DMS79 (cell line): ENCODE results near the gene GRPEL2.
A peak's percentile ranks its signal among the peaks of the same experiment; 100 is the strongest.

Experiments used
- DNase-seq: peaks from one replicate; lab custom pipeline; 2025; lab: John Stamatoyannopoulos, UW

GRPEL2 gene

DNA sequence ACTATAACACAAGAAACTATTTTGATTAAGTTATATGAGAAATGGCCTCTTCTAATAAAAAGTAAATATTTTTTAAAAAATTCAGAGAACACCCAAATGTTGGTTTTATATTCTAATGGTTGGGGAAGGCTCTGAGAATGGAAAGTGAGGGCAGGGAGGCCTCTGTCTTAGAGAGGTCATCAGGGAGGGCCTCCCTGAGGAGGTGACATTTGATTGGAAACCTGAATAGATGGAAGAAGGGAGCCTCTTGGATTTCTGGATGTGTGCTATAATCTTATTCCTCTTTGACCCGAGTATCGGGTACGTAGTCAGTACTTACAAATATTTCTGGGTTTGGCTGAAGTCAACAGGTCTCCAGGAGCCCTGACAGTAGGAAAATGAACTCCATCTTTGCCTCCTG, 26.1 kb upstream of the GRPEL2 start:
- DNase-seq, result no peak

GRCh38 chr5:149320791-149321330, 24.4 kb upstream of the GRPEL2 start:
- peak; percentile 43 for DNase-seq

DNA sequence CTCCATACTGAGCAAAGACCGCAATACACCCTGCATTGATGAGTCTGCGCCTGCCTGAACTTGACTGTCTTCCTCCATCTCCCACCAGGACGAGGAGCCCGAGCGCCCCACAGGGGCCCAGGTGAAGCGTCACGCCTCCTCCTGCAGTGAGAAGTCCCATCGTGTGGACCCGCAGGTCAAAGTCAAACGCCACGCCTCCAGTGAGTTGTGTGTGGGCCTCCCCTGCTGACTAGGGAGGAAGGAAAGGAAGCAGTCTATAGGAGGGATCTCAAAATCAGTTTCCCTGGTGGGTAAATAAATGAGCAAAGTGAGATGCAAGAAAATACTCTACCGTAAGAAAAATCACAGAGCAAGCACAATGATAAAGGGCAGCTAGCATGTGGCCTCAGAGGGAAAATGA, 22.8 kb upstream of the GRPEL2 start:
- DNase-seq, result no peak

- no peak for DNase-seq
Measured at GRCh38 chr5:149323210-149323609, 22.1 kb upstream of the GRPEL2 start.

GRCh38 chr5:149323621-149324205, 21.6 kb upstream of the GRPEL2 start:
- DNase-seq, result no peak

- no peak for DNase-seq
Measured at GRCh38 chr5:149324641-149325040, 20.7 kb upstream of the GRPEL2 start.

GRCh38 chr5:149325166-149325735, 20.0 kb upstream of the GRPEL2 start:
- peak; percentile 18 for DNase-seq

GRCh38 chr5:149325894-149326293, 19.4 kb upstream of the GRPEL2 start:
- DNase-seq, result no peak

DNA sequence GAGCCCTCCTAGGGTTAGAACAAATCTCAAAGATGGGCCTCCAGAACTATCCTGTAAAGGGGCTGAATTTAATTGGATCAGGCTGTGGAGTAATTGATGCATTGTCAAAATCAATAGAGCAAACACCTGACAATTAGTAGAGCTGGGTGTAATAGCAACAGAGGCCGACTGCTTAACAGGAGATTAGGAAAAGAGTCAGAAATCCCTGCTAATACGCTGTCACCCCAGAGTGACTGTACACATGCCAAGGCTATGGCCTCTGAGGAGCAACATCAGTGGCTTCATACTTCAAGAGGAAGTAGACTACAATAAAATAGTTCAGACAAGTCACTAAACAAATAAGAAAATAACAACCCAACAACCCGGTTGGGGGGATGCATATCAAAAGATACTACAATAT, 18.7 kb upstream of the GRPEL2 start:
- no peak for DNase-seq

- DNase-seq, result no peak
Measured at GRCh38 chr5:149328177-149328576, 17.1 kb upstream of the GRPEL2 start.

DNA sequence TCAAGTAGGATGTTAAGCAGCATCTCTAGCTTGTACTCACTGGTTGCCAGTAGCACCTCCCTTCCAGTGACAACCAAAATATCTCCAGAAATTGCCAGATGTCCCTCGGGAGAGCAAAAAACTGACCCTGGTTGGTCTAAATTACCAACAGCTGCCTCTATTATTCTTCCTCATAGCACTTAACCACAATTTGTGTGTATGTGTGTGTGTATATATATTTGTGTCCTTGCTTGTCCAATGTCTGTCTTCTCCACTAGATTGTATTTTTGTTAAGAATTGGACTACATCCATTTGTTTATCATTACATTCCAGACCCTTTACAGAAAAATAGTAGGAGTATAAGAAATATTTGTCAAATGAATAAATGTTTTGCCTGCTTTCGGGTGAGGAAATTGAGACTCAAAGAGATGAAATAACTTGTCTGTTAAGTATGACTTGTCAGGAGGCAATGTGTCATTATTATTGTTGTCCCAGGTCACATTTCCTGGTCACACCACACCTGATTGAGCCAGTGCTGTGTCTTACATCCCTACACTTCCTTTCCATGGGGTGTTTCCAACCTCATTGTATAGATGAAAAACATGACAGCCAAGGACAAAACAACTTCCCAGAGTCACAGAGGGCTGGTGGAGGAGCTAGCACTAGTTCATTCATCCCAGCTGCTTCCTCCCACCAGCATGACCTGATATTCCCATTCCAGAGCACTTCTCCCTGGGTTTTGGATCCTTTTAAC, 11.4 kb upstream of the GRPEL2 start:
- no peak for DNase-seq

DNA sequence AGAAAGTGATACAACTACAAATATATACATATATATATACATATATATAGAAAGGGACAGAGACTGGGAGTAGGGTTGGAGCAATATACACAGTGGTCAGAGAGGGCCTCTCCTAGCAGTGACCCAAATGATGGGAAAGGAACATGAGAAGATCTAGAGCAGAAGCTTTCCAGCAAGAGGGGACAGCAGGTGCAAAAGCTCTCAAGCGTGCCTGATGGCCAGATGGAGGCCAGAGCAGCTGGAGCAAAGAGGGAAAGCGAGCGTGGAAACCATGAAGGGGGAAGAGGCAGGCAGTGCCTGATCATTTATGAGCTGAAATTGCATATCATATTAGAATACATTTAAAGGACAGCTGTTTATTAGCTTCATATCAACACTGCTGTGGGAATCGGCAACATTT, 7.6 kb upstream of the GRPEL2 start:
- DNase-seq, result peak; percentile 45

GRCh38 chr5:149338364-149338763, 6.9 kb upstream of the GRPEL2 start:
- no peak for DNase-seq

GRCh38 chr5:149340920-149341319, 4.4 kb upstream of the GRPEL2 start:
- no peak for DNase-seq

DNA sequence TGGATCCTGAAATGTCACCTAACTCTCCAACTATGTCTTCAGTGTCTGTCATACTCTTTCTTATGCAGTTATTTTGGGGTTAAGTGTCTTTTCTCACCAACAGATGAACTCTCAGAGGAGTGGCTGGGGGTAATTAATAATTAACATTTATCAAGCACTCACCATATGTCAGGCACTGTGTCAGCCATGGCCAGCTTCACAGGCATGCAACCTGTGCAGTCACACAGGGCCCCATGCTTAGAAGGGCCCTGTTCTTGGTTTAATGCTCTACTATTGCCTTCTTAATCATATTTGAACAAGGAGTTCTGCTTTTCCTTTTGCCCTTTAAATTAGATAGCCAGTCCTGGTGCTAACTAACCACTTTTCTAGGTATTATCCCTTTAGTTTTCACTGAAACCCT, 3.4 kb upstream of the GRPEL2 start:
- DNase-seq, result no peak

DNA sequence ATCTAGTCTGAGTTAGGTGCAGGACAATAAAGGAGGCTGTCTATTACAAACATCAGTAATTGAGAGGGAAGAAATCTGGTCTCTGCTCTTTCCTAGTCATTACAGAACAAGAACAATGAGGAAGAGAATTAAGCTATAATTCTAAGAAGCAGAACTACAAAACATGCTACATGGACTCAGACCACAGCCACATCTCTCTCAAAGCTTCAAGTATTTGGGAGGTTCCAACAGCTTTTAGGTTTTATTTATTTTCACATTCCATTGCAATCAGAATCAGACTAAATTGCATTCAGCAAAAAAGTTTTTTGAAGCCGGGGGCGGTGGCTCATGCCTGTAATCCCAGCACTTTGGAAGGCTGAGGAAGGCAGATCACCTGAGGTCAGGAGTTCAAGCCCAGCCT, 1.1 kb upstream of the GRPEL2 start:
- no peak for DNase-seq

GRCh38 chr5:149345892-149346222, 558 bp downstream of the GRPEL2 start:
- DNase-seq, result no peak

GRCh38 chr5:149348518-149348917, 3.2 kb downstream of the GRPEL2 start:
- no peak for DNase-seq

DNA sequence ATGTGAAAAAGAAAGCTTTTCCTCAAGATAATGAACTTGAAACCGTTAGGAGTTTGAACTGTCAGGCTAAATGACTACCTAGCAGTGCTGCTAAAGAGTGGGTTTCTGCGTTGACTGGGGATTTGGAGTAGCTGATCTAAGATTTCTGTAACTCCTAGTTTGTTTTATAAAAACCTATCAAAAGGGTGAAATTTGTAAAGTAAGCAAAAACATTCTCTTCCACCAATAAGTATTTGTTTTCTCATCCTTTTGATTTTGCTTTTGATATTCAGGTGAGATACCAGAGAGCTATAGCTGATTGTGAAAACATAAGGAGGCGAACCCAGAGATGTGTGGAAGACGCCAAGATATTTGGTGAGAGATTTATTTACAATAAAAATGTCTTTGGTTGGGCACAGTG, 4.1 kb downstream of the GRPEL2 start:
- DNase-seq, result no peak

GRCh38 chr5:149352169-149352568, 6.9 kb downstream of the GRPEL2 start:
- no peak for DNase-seq

- no peak for DNase-seq
Measured at GRCh38 chr5:149353911-149354310, 8.6 kb downstream of the GRPEL2 start.

GRCh38 chr5:149355688-149356087, 10.4 kb downstream of the GRPEL2 start:
- DNase-seq, result no peak

DNA sequence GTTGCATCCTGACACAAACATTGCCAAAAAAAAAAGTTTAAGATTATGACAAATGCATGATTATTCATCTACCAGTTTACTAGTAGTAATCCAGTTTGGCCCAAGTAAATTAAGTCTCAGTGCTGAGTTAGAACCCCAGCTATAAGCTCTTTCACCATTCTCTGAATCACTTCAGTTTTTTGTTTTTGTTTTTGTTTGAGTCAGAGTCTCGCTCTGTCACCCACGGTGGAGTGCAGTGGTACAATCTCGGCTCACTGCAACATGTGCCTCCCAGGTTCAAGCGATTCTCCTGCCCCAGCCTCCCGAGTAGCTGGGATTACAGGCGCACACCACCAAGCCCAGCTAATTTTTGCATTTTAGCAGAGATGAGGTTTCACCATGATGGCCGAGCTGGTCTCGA, 11.1 kb downstream of the GRPEL2 start:
- DNase-seq, result no peak
